SK-N-SH (cell line): ENCODE data around the gene TSHZ2. TPM values are rescaled to one million over a fixed set of nuclear protein-coding genes. Genes with fewer than 3 reads are reported as not detected.

Experiments
- CTCF ChIA-PET: fragments of 300-600, 350-600 bp; formaldehyde crosslinking; extraction: SDS; loops from one replicate; lab custom pipeline; 2021; lab: Yijun Ruan, JAX
- POLR2A ChIA-PET: fragments of 350-600 bp; sonication (Branson Sonifier 250); formaldehyde crosslinking; extraction: SDS; loops from one replicate; lab custom pipeline; 2020; ENCODE audit warnings: antibody characterized with exemption, inconsistent platforms; lab: Yijun Ruan, JAX
- DNase-seq: peaks from one replicate; pipeline ENCODE4 v3.0.0; 2012
- H2AFZ ChIP-seq: fragments of 200-600 bp; sonication (generic); 2 replicates; pipeline ENCODE4 v1.8.1; 2016; ENCODE audit warnings: antibody characterized with exemption, mild to moderate bottlenecking, low read depth
- H3F3A ChIP-seq: fragments of 200-600 bp; sonication (generic); replicated peaks from 2 replicates; pipeline ENCODE3; 2016; ENCODE audit warnings: antibody characterized with exemption, mild to moderate bottlenecking; ENCODE audit not compliant: insufficient read depth
- H3K27ac ChIP-seq, 2 experiments: fragments of 200-500 bp in 1 of 2; fragments of 200-600 bp in 1 of 2; sonication (Bioruptor generic) in 1 of 2; sonication (generic), shearing (Covaris generic) in 1 of 2; 2 replicates each; pipeline versions ENCODE4 v1.5.1 to v1.6.1; 2014 to 2016; ENCODE audit warnings: low read depth in 2 of 2, inconsistent platforms in 1 of 2, low read length in 1 of 2, mild to moderate bottlenecking in 1 of 2, mixed read lengths in 1 of 2
- H3K27me3 ChIP-seq: fragments of 200-600 bp; sonication (generic), shearing (Covaris generic); 2 replicates; pipeline ENCODE4 v1.6.1; 2016; ENCODE audit warnings: mixed run types; ENCODE audit not compliant: insufficient read depth
- H3K36me3 ChIP-seq, 2 experiments: fragments of 200-500 bp in 1 of 2; fragments of 200-600 bp in 1 of 2; sonication (Bioruptor generic) in 1 of 2; sonication (generic) in 1 of 2; replicated peaks in 1 of 2; 2 replicates each; pipeline versions ENCODE3 to v1.5.1; 2014 to 2016; ENCODE audit warnings: low read length in 1 of 2, mild to moderate bottlenecking in 1 of 2; ENCODE audit not compliant: insufficient read depth in 2 of 2, control insufficient read depth in 1 of 2
- H3K4me1 ChIP-seq, 2 experiments: fragments of 200-500 bp in 1 of 2; fragments of 200-600 bp in 1 of 2; sonication (Bioruptor generic) in 1 of 2; sonication (generic), shearing (Covaris generic) in 1 of 2; 2 replicates each; pipeline versions ENCODE4 v1.5.1 to v1.6.1; 2014 to 2016; ENCODE audit warnings: low read depth in 1 of 2, low read length in 1 of 2, mixed run types in 1 of 2; ENCODE audit not compliant: insufficient read depth in 2 of 2, control insufficient read depth in 1 of 2
- H3K4me2 ChIP-seq: fragments of 200-600 bp; sonication (generic), shearing (Covaris generic); 2 replicates; pipeline ENCODE4 v1.6.1; 2017; ENCODE audit warnings: mixed run types
- H3K4me3 ChIP-seq, 2 experiments: fragments of 200-500 bp in 1 of 2; fragments of 200-600 bp in 1 of 2; sonication (Bioruptor generic) in 1 of 2; sonication (generic), shearing (Covaris generic) in 1 of 2; 2 replicates each; pipeline versions ENCODE4 v1.5.1 to v1.8.1; 2014 to 2016; ENCODE audit warnings: low read depth in 2 of 2, inconsistent platforms in 1 of 2, low read length in 1 of 2, mild to moderate bottlenecking in 1 of 2, mixed read lengths in 1 of 2, moderate library complexity in 1 of 2
- H3K79me2 ChIP-seq: fragments of 200-600 bp; sonication (generic); 2 replicates; pipeline ENCODE4 v1.8.1; 2017; ENCODE audit warnings: mild to moderate bottlenecking; ENCODE audit not compliant: insufficient read depth
- H3K9ac ChIP-seq: fragments of 200-600 bp; sonication (generic); 2 replicates; pipeline ENCODE4 v1.6.1; 2017; ENCODE audit warnings: mixed run types
- H3K9me2 ChIP-seq: fragments of 200-600 bp; sonication (generic); 2 replicates; pipeline ENCODE4 v1.6.1; 2017; ENCODE audit warnings: mixed run types
- H3K9me3 ChIP-seq: fragments of 200-600 bp; sonication (generic); 2 replicates; pipeline ENCODE4 v1.6.1; 2017; ENCODE audit warnings: mixed run types, mild to moderate bottlenecking, moderate library complexity
- H4K20me1 ChIP-seq: fragments of 200-600 bp; sonication (generic); 2 replicates; pipeline ENCODE4 v1.6.1; 2017; ENCODE audit warnings: mild to moderate bottlenecking, mixed run types; ENCODE audit not compliant: insufficient read depth
- CHD2 ChIP-seq: fragments of 150-350 bp; IDR thresholded peaks from 2 replicates; pipeline ENCODE4 v1.6.1; 2018; ENCODE audit warnings: low read length; ENCODE audit not compliant: partially characterized antibody
- ELF1 ChIP-seq: IDR thresholded peaks from 2 replicates; pipeline ENCODE4 v1.4.0; 2012
- EZH2phosphoT487 ChIP-seq: fragments of 200-600 bp; sonication (generic); IDR thresholded peaks from 2 replicates; pipeline ENCODE4 v1.6.1; 2017; ENCODE audit warnings: low read depth, mixed run types, mild to moderate bottlenecking, antibody characterized with exemption, moderate library complexity, borderline replicate concordance
- FOXM1 ChIP-seq: IDR thresholded peaks from 2 replicates; pipeline ENCODE4 v1.4.0; 2012; ENCODE audit warnings: low read depth, mild to moderate bottlenecking
- GATA2 ChIP-seq: sonication (generic); formaldehyde crosslinking; IDR thresholded peaks from 2 replicates; pipeline ENCODE4 v1.5.0; 2020; ENCODE audit warnings: mild to moderate bottlenecking, missing genetic modification reagents
- MEF2A ChIP-seq: IDR thresholded peaks from 2 replicates; pipeline ENCODE4 v1.4.0; 2012; ENCODE audit warnings: low read depth, borderline replicate concordance
- NRF1 ChIP-seq: IDR thresholded peaks from 2 replicates; pipeline ENCODE4 v1.6.1; 2012; ENCODE audit warnings: low read depth, mild to moderate bottlenecking, low read length
- POLR2AphosphoS5 ChIP-seq: IDR thresholded peaks from 2 replicates; pipeline ENCODE4 v1.6.1; 2012; ENCODE audit warnings: low read depth, low read length
- RFX5 ChIP-seq: IDR thresholded peaks from 2 replicates; pipeline ENCODE4 v1.6.1; 2012; ENCODE audit warnings: mild to moderate bottlenecking, improper control_type of control experiment, low read length
- SIN3A ChIP-seq: IDR thresholded peaks from 2 replicates; pipeline ENCODE4 v1.6.1; 2012; ENCODE audit warnings: low read depth, mild to moderate bottlenecking, low read length, moderate library complexity, borderline replicate concordance
- SMC3 ChIP-seq: IDR thresholded peaks from 2 replicates; pipeline ENCODE4 v1.6.1; 2012; ENCODE audit warnings: low read depth, low read length, improper control_type of control experiment
- TCF12 ChIP-seq: IDR thresholded peaks from 2 replicates; pipeline ENCODE4 v1.4.0; 2012
- WGBS: methylation state at CpG from one replicate; pipeline ENCODE4 v1.1.6; 2017; ENCODE audit warnings: low lambda C conversion rate; 5-methylcytosine and 5-hydroxymethylcytosine counted together
- polyA plus RNA-seq, 3 experiments: library from polyadenylated mRNA; depleted of rRNA; stranded (reverse); fragments of >200 nt; gene quantifications; 2 replicates each; pipeline ENCODE4 v1.2.3, GENCODE V29; 2012
- TF ChIP-seq, protein P1 (sequence below): fragments of 150-350 bp; IDR thresholded peaks from 2 replicates; pipeline ENCODE4 v1.6.1; 2016; ENCODE audit warnings: mild to moderate bottlenecking, low read depth, low read length
- TF ChIP-seq, protein P2 (sequence below): IDR thresholded peaks from 2 replicates; pipeline ENCODE4 v1.4.0; 2012; ENCODE audit warnings: low read depth
- TF ChIP-seq, protein P3 (sequence below): IDR thresholded peaks from 2 replicates; pipeline ENCODE4 v1.4.0; 2012; ENCODE audit warnings: low read depth, borderline replicate concordance
- TF ChIP-seq, protein P4 (sequence below): IDR thresholded peaks from 2 replicates; pipeline ENCODE4 v1.4.0; 2012; ENCODE audit warnings: low read depth, borderline replicate concordance
- TF ChIP-seq, protein P5 (sequence below): fragments of 150-350 bp; IDR thresholded peaks from 2 replicates; pipeline ENCODE4 v1.6.1; 2017; ENCODE audit warnings: antibody characterized with exemption, low read length, low read depth, borderline replicate concordance

TSHZ2 gene
- polyA plus RNA-seq, 1 of the 3 experiments (the other 2 are of a cell fraction), result 0.13 TPM

DNA sequence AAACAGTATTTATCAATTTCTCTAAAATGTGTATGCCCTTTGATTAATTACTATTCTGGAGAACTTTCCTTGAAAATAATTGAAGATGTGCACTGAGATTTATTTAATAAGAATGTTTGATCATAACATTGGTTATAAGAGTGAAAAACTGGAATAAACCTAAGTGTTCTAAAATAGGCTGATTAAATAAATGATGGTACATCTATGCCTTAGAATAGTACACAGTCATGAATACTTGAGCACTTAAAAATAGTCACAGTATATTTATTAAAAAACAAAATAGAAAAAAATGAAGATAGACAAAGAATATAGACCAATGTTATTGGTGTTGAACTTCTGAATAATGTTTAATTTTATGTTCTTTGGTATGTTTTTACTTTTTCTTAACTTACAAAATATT lies 528.5 kb downstream of the TSHZ2 start:
- H3K9me3 ChIP-seq, result no peaks in the 10 kb centered on the region
- DNase-seq, result no peak
- no peak for TF ChIP-seq FOXM1
- TF ChIP-seq, protein P1, sequence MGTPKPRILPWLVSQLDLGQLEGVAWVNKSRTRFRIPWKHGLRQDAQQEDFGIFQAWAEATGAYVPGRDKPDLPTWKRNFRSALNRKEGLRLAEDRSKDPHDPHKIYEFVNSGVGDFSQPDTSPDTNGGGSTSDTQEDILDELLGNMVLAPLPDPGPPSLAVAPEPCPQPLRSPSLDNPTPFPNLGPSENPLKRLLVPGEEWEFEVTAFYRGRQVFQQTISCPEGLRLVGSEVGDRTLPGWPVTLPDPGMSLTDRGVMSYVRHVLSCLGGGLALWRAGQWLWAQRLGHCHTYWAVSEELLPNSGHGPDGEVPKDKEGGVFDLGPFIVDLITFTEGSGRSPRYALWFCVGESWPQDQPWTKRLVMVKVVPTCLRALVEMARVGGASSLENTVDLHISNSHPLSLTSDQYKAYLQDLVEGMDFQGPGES, result no peak
- H3K79me2 ChIP-seq, result no peaks in the 10 kb centered on the region
- H3K27me3 ChIP-seq, result no peaks in the 10 kb centered on the region
- peaks cover 0 to 5% of the 10 kb centered on the region in 2 experiments; a peak in 2 of 4 replicates for H3K4me1 ChIP-seq
- H2AFZ ChIP-seq, result no peak overlapping the region
- no peak overlapping the region for H3K27ac ChIP-seq
- no peaks in the 10 kb centered on the region for H4K20me1 ChIP-seq
- H3K36me3 ChIP-seq, result no peaks in the 10 kb centered on the region
- no peak overlapping the region for H3K9ac ChIP-seq
- CTCF ChIA-PET, result no interaction called here
- no peak overlapping the region for H3K4me3 ChIP-seq
- H3K4me2 ChIP-seq, result no peak overlapping the region
- no peaks in the 10 kb centered on the region for H3K9me2 ChIP-seq
- H3F3A ChIP-seq, result no peaks in the 10 kb centered on the region
- POLR2A ChIA-PET, result no interaction called here

DNA sequence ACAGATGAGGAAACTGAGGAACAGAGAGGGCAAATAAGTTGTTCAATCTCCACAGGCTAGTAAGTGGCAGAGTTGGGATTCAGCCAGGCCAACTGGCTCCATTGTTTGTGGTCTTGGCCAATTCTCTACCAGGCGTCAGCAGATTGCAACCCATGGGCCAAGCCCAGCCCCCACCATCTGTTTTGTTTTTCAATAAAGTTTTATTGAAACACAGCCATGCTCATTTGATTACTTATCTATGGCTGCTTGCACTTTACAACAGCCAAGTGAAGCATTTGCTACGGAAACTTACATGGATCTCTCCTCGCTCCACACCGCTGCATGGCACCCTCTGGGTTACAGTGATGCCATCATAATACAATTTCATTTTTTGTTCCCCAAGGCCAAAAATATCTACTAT lies 530.7 kb downstream of the TSHZ2 start:
- no peak for DNase-seq
- Histone ChIP-seq H3K79me2 (no peaks in the 10 kb centered on the region), H3K36me3 (no peaks in the 10 kb centered on the region), H3K4me2 (no peak overlapping the region), H4K20me1 (no peaks in the 10 kb centered on the region), H3K9ac (no peak overlapping the region), H2AFZ (no peak overlapping the region), H3K4me1 (no peaks in the 10 kb centered on the region), H3F3A (no peaks in the 10 kb centered on the region), H3K9me2 (no peaks in the 10 kb centered on the region), H3K9me3 (no peaks in the 10 kb centered on the region), H3K27ac (no peak overlapping the region), H3K27me3 (no peaks in the 10 kb centered on the region), H3K4me3 (no peak overlapping the region)
- WGBS, result 76% methylated on average over 4 of the region's 4 CpGs
- ChIA-PET CTCF (interaction anchor here (1.2 kb wide), 1 partner anchor 1190 kb away, joined by 3 read pairs; no protein-coding TSS in a partner anchor), POLR2A (no interaction called here)
- no peak for TF ChIP-seq SMC3
- no peak for TF ChIP-seq SIN3A
- no peak for TF ChIP-seq EZH2phosphoT487
- TF ChIP-seq POLR2AphosphoS5, result no peak
- no peak for TF ChIP-seq MEF2A
- no peak for TF ChIP-seq RFX5
- TF ChIP-seq, protein P2, sequence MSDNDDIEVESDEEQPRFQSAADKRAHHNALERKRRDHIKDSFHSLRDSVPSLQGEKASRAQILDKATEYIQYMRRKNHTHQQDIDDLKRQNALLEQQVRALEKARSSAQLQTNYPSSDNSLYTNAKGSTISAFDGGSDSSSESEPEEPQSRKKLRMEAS, result no peak
- TF ChIP-seq, protein P3, sequence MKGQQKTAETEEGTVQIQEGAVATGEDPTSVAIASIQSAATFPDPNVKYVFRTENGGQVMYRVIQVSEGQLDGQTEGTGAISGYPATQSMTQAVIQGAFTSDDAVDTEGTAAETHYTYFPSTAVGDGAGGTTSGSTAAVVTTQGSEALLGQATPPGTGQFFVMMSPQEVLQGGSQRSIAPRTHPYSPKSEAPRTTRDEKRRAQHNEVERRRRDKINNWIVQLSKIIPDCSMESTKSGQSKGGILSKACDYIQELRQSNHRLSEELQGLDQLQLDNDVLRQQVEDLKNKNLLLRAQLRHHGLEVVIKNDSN, result no peak
- no peak for TF ChIP-seq CHD2
- TF ChIP-seq GATA2, result no peak
- TF ChIP-seq, protein P4, sequence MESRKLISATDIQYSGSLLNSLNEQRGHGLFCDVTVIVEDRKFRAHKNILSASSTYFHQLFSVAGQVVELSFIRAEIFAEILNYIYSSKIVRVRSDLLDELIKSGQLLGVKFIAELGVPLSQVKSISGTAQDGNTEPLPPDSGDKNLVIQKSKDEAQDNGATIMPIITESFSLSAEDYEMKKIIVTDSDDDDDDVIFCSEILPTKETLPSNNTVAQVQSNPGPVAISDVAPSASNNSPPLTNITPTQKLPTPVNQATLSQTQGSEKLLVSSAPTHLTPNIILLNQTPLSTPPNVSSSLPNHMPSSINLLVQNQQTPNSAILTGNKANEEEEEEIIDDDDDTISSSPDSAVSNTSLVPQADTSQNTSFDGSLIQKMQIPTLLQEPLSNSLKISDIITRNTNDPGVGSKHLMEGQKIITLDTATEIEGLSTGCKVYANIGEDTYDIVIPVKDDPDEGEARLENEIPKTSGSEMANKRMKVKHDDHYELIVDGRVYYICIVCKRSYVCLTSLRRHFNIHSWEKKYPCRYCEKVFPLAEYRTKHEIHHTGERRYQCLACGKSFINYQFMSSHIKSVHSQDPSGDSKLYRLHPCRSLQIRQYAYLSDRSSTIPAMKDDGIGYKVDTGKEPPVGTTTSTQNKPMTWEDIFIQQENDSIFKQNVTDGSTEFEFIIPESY, result no peak
- TF ChIP-seq NRF1, result no peak
- TF ChIP-seq, protein P5, sequence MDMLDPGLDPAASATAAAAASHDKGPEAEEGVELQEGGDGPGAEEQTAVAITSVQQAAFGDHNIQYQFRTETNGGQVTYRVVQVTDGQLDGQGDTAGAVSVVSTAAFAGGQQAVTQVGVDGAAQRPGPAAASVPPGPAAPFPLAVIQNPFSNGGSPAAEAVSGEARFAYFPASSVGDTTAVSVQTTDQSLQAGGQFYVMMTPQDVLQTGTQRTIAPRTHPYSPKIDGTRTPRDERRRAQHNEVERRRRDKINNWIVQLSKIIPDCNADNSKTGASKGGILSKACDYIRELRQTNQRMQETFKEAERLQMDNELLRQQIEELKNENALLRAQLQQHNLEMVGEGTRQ, result no peak
- no peak for TF ChIP-seq ELF1
- TF ChIP-seq, protein P1, result no peak
- TF ChIP-seq TCF12, result no peak
